GM12878 (cell line): ENCODE data around the gene ANAPC5.

Source experiments
- BCLAF1 ChIP-seq: fragments of 450-650 bp; IDR thresholded peaks from 2 replicates; pipeline ENCODE4 v1.6.1; 2017; ENCODE audit warnings: antibody characterized with exemption, mild to moderate bottlenecking, moderate library complexity
- CTCF ChIP-seq, 3 experiments: IDR thresholded peaks in 2 of 3; conservative IDR thresholded peaks in 1 of 3; 2 replicates each; pipeline ENCODE4 v1.5.1; 2011; ENCODE audit warnings: low read depth in 3 of 3, low read length in 3 of 3, mild to moderate bottlenecking in 3 of 3, control low read depth in 2 of 3, moderate library complexity in 2 of 3, inconsistent platforms in 1 of 3, mixed read lengths in 1 of 3; ENCODE audit not compliant: control insufficient read depth in 2 of 3, insufficient read depth in 1 of 3; ENCODE audit errors: extremely low read depth in 1 of 3
- EP300 ChIP-seq, 2 experiments: fragments of 150-350 bp in 1 of 2; IDR thresholded peaks; 2 replicates each; pipeline ENCODE4 v1.6.1; 2011 to 2012; ENCODE audit warnings: low read depth in 2 of 2, low read length in 2 of 2, borderline replicate concordance in 1 of 2, improper control_type of control experiment in 1 of 2, inconsistent platforms in 1 of 2; ENCODE audit not compliant: control insufficient read depth in 1 of 2
- JUND ChIP-seq: IDR thresholded peaks from 2 replicates; pipeline ENCODE4 v1.6.1; 2012; ENCODE audit warnings: low read depth, mild to moderate bottlenecking, low read length, improper control_type of control experiment, moderate library complexity
- NRF1 ChIP-seq: conservative IDR thresholded peaks from 2 replicates; pipeline ENCODE4 v1.6.1; 2011; ENCODE audit warnings: mild to moderate bottlenecking, low read depth, low read length, improper control_type of control experiment
- POLR2A ChIP-seq: IDR thresholded peaks from 2 replicates; pipeline ENCODE4 v1.6.1; 2011; ENCODE audit warnings: low read depth, mild to moderate bottlenecking, low read length
- POLR2AphosphoS5 ChIP-seq: IDR thresholded peaks from 2 replicates; pipeline ENCODE4 v1.6.1; 2011; ENCODE audit warnings: mild to moderate bottlenecking, low read length, inconsistent platforms
- ZNF592 ChIP-seq: fragments of 450-650 bp; IDR thresholded peaks from 2 replicates; pipeline ENCODE4 v1.6.1; 2017; ENCODE audit warnings: mild to moderate bottlenecking, moderate library complexity

GRCh38 chr12:121366063-121366459 lies 13.8 kb upstream of the ANAPC5 start:
- TF ChIP-seq EP300 (IDR thresholded peaks at IDR 0.05; ENCODE audit: borderline replicate concordance in 1 of 2, control insufficient read depth in 1 of 2, low read depth in 2 of 2, low read length in 2 of 2) (no peak), NRF1 (no peak), POLR2AphosphoS5 (no peak), POLR2A (no peak), ZNF592 (no peak), BCLAF1 (no peak), CTCF (IDR thresholded peaks at IDR 0.05 in 2 of 3, conservative IDR thresholded peaks at IDR 0.05 in 1 of 3; ENCODE audit: control insufficient read depth in 2 of 3, extremely low read depth in 1 of 3, insufficient read depth in 1 of 3, low read depth in 3 of 3, low read length in 3 of 3) (no peak), JUND (no peak)
